ENCODE data around the gene SEC11A.

SEC11A gene

GRCh38 chr15:84659904-84660781 is 55.8 kb downstream of the SEC11A start:
- H3K4me3 ChIP-seq (ENCODE audit: low read depth, low read length) = no peak overlapping the region
- no peak for TF ChIP-seq CTCF (IDR thresholded peaks at IDR 0.05; ENCODE audit: borderline replicate concordance, insufficient read depth, low read depth, low read length)

- no peak for TF ChIP-seq CTCF (IDR thresholded peaks at IDR 0.05; ENCODE audit: borderline replicate concordance, insufficient read depth, low read depth, low read length)
- H3K4me3 ChIP-seq (ENCODE audit: low read depth, low read length) = peak overlapping the region; percentile 58
Observed at GRCh38 chr15:84658788-84659411, 57.0 kb downstream of the SEC11A start.

- peak; percentile 74 for TF ChIP-seq CTCF (IDR thresholded peaks at IDR 0.05; ENCODE audit: borderline replicate concordance, insufficient read depth, low read depth, low read length)
- peak within 1 kb of the TSS; percentile 58 for H3K4me3 ChIP-seq (ENCODE audit: low read depth, low read length)
Observed at GRCh38 chr15:84658080-84658787, 57.7 kb downstream of the SEC11A start, which contains the start of gene NMB. TSS of gene NMB (minus strand) at chr15:84658199. CDS start at chr15:84658152, 47 bp downstream.

GRCh38 chr15:84657748-84658079 is 58.2 kb downstream of the SEC11A start:
- no peak for TF ChIP-seq CTCF (IDR thresholded peaks at IDR 0.05; ENCODE audit: borderline replicate concordance, insufficient read depth, low read depth, low read length)
- H3K4me3 ChIP-seq (ENCODE audit: low read depth, low read length) = peak overlapping the region; percentile 58

- H3K4me3 ChIP-seq (ENCODE audit: low read depth, low read length) = no peak overlapping the region
- no peak for TF ChIP-seq CTCF (IDR thresholded peaks at IDR 0.05; ENCODE audit: borderline replicate concordance, insufficient read depth, low read depth, low read length)
Observed at GRCh38 chr15:84656972-84657371, 59.0 kb downstream of the SEC11A start.

GRCh38 chr15:84654689-84655453 is 61.1 kb downstream of the SEC11A start:
- H3K4me3 ChIP-seq (ENCODE audit: low read depth, low read length) = peak overlapping the region; percentile 86
- TF ChIP-seq CTCF (IDR thresholded peaks at IDR 0.05; ENCODE audit: borderline replicate concordance, insufficient read depth, low read depth, low read length) = peak; percentile 75
